ENCODE results near the gene CLPTM1.

GRCh38 chr19:45003485-45003884 is 48.3 kb downstream of the CLPTM1 start:
- TF ChIP-seq PATZ1 (CRISPR knock-in tag; IDR thresholded peaks at IDR 0.05; ENCODE audit: borderline replicate concordance): no peak
- TF ChIP-seq TOX (CRISPR knock-in tag; IDR thresholded peaks at IDR 0.05; ENCODE audit: borderline replicate concordance): no peak
- TF ChIP-seq ZFP30 (CRISPR knock-in tag; IDR thresholded peaks at IDR 0.05): no peak
- TF ChIP-seq ESRRG (CRISPR knock-in tag; IDR thresholded peaks at IDR 0.05): no peak
- TF ChIP-seq PPARA (CRISPR knock-in tag; IDR thresholded peaks at IDR 0.05; ENCODE audit: borderline replicate concordance): no peak
- TF ChIP-seq ZFP3 (CRISPR knock-in tag; IDR thresholded peaks at IDR 0.05): no peak
- no peak for TF ChIP-seq ARNTL (CRISPR knock-in tag; IDR thresholded peaks at IDR 0.05; ENCODE audit: borderline replicate concordance, low read depth)
- TF ChIP-seq SNAI2 (CRISPR knock-in tag; IDR thresholded peaks at IDR 0.05): no peak
- TF ChIP-seq ZNF70 (CRISPR knock-in tag; IDR thresholded peaks at IDR 0.05): no peak
- TF ChIP-seq TCF4 (CRISPR knock-in tag; IDR thresholded peaks at IDR 0.05; ENCODE audit: borderline replicate concordance): no peak
- TF ChIP-seq, protein P1, sequence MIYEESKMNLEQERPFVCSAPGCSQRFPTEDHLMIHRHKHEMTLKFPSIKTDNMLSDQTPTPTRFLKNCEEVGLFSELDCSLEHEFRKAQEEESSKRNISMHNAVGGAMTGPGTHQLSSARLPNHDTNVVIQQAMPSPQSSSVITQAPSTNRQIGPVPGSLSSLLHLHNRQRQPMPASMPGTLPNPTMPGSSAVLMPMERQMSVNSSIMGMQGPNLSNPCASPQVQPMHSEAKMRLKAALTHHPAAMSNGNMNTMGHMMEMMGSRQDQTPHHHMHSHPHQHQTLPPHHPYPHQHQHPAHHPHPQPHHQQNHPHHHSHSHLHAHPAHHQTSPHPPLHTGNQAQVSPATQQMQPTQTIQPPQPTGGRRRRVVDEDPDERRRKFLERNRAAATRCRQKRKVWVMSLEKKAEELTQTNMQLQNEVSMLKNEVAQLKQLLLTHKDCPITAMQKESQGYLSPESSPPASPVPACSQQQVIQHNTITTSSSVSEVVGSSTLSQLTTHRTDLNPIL (CRISPR knock-in tag; IDR thresholded peaks at IDR 0.05; ENCODE audit: low read depth): no peak
- no peak for TF ChIP-seq ZC3H10 (CRISPR knock-in tag; IDR thresholded peaks at IDR 0.05)
- no peak for TF ChIP-seq CSDC2 (CRISPR knock-in tag; IDR thresholded peaks at IDR 0.05)
